IPS-11a (cell line): ENCODE results near the gene SNX14.
"Not testable (repeated sequence)": the region's sequence is repeated elsewhere in the genome, so short reads cannot be mapped to it uniquely, and the experiment has no call there.

Experiments
- H3K4me3 ChIP-seq: one replicate; pipeline ENCODE4 v1.5.1; 2013; ENCODE audit warnings: low read depth, low read length, control low read depth

SNX14 gene

GRCh38 chr6:85593438-85594196 is at the start of gene SNX14:
Gene SNX14 (minus strand): TSS chr6:85593858. CDS start chr6:85593718, 140 bp downstream.
- H3K4me3 ChIP-seq, result peak within 1 kb of the TSS; percentile 83

GRCh38 chr6:85642774-85643536 is 49.3 kb upstream of the SNX14 start, which contains the start of gene SYNCRIP:
Gene SYNCRIP (minus strand): TSS chr6:85642886. CDS start chr6:85641439, 1,447 bp downstream.
- H3K4me3 ChIP-seq, result peak within 1 kb of the TSS; percentile 99

- H3K4me3 ChIP-seq, result peak overlapping the region; percentile 99
Measured at GRCh38 chr6:85641897-85642773, 48.5 kb upstream of the SNX14 start.

GRCh38 chr6:85641522-85641896 is 47.9 kb upstream of the SNX14 start:
- H3K4me3 ChIP-seq, result peak overlapping the region; percentile 99

- peak overlapping the region; percentile 99 for H3K4me3 ChIP-seq
Measured at GRCh38 chr6:85640821-85641220, 47.2 kb upstream of the SNX14 start.

GRCh38 chr6:85637579-85637978 is 43.9 kb upstream of the SNX14 start:
- no peak overlapping the region for H3K4me3 ChIP-seq

GRCh38 chr6:85632164-85632942 is 38.7 kb upstream of the SNX14 start:
- H3K4me3 ChIP-seq, result no peak overlapping the region

- H3K4me3 ChIP-seq, result not testable (repeated sequence)
Measured at GRCh38 chr6:85631117-85631516, 37.5 kb upstream of the SNX14 start.

GRCh38 chr6:85628353-85628752 is 34.7 kb upstream of the SNX14 start:
- no peak overlapping the region for H3K4me3 ChIP-seq

- no peak overlapping the region for H3K4me3 ChIP-seq
Measured at GRCh38 chr6:85620308-85620707, 26.6 kb upstream of the SNX14 start.

GRCh38 chr6:85614780-85615179 is 21.1 kb upstream of the SNX14 start:
- H3K4me3 ChIP-seq, result no peak overlapping the region

GRCh38 chr6:85612690-85613474 is 19.2 kb upstream of the SNX14 start:
- no peak overlapping the region for H3K4me3 ChIP-seq

GRCh38 chr6:85610182-85610895 is 16.7 kb upstream of the SNX14 start:
- H3K4me3 ChIP-seq, result no peak overlapping the region

GRCh38 chr6:85602100-85602499 is 8.4 kb upstream of the SNX14 start:
- H3K4me3 ChIP-seq, result no peak overlapping the region

- no peak overlapping the region for H3K4me3 ChIP-seq
Measured at GRCh38 chr6:85600713-85601313, 7.2 kb upstream of the SNX14 start.

- peak overlapping the region; percentile 83 for H3K4me3 ChIP-seq
Measured at GRCh38 chr6:85594197-85594930, 706 bp upstream of the SNX14 start.

- H3K4me3 ChIP-seq, result no peak overlapping the region
Measured at GRCh38 chr6:85592033-85592432, 1.6 kb downstream of the SNX14 start.

GRCh38 chr6:85591207-85591606 is 2.5 kb downstream of the SNX14 start:
- H3K4me3 ChIP-seq, result no peak overlapping the region
